ENCODE results near the gene CD52. TPM values are rescaled to one million over a fixed set of nuclear protein-coding genes. Genes with fewer than 3 reads are reported as not detected.

CD52 gene
- total and polyA plus RNA-seq, 4 experiments from 2014 or later, result 1,302 to 12,303 (median 4,992) TPM

DNA sequence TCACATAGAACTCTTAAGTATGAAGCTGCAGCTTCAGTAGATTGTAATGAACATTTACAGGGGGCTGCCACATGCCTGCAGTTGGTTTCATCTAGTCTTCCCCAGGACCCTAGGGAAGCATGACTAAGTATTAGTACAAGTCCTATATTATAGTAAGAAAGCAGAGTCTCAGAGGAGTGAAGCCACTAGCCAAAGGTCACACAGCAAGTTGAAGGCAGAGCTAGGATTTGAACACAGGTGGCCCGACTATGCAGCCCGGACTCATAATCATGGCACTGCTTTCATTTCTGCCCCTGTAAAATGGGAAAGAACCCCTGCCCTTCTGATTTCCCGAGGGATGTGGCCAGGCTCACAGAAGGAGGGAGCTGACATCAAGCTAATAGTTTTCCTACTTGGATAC, 44.6 kb downstream of the CD52 start:
- H3K27me3 ChIP-seq (ENCODE audit: insufficient read depth, low read length), result no peaks in the 10 kb centered on the region
- H3K27ac Mint-ChIP-seq, result peak overlapping the region in 3 of 7 donors; percentile 7 to 70 (median 58)
- no peaks in the 10 kb centered on the region for H3K27me3 Mint-ChIP-seq
- peaks cover 68% of the 10 kb centered on the region for H3K4me1 ChIP-seq (ENCODE audit: insufficient read depth, low read length)
- no peak overlapping the region for H3K27ac ChIP-seq (ENCODE audit: low read depth, low read length)
- no peaks in the 10 kb centered on the region for H3K36me3 Mint-ChIP-seq
- ChIA-PET POLR2A (ENCODE audit: partially characterized antibody) (interaction anchor here (1.0 to 9.3 kb wide), 11 partner anchors 8 to 86 kb away, joined by 3 to 174 read pairs (median 6); partner anchors contain the start of gene ZNF683), CTCF (ENCODE audit: partially characterized antibody) (interaction anchor here (0.7 to 15.0 kb wide), 13 partner anchors 9 to 192 kb away, joined by 3 to 307 read pairs (median 7); partner anchors contain the start of genes CD52, CEP85, SH3BGRL3 and ZNF593)
- intact Hi-C loops (cut with micrococcal nuclease), result loop anchor here (2.0 kb wide), 1 partner anchor 42 kb away; no protein-coding TSS in a partner anchor
- H3K4me3 Mint-ChIP-seq, result peak overlapping the region in 5 of 8 donors; percentile 9 to 84 (median 55)
- no peak overlapping the region for H3K4me3 ChIP-seq (ENCODE audit: low read length in 2 of 2)
- H3K9me3 Mint-ChIP-seq, result peaks cover 0 to 2% (median 0%) of the 10 kb centered on the region in 8 donors
- H3K4me1 Mint-ChIP-seq, result peaks cover 29 to 83% (median 52%) of the 10 kb centered on the region in 4 donors
- H3K9me3 ChIP-seq (ENCODE audit: control insufficient read depth in 1 of 2, low read length in 2 of 2), result no peaks in the 10 kb centered on the region
- DNase-seq, result no peak
- H3K36me3 ChIP-seq (ENCODE audit: insufficient read depth, low read length), result no peaks in the 10 kb centered on the region

DNA sequence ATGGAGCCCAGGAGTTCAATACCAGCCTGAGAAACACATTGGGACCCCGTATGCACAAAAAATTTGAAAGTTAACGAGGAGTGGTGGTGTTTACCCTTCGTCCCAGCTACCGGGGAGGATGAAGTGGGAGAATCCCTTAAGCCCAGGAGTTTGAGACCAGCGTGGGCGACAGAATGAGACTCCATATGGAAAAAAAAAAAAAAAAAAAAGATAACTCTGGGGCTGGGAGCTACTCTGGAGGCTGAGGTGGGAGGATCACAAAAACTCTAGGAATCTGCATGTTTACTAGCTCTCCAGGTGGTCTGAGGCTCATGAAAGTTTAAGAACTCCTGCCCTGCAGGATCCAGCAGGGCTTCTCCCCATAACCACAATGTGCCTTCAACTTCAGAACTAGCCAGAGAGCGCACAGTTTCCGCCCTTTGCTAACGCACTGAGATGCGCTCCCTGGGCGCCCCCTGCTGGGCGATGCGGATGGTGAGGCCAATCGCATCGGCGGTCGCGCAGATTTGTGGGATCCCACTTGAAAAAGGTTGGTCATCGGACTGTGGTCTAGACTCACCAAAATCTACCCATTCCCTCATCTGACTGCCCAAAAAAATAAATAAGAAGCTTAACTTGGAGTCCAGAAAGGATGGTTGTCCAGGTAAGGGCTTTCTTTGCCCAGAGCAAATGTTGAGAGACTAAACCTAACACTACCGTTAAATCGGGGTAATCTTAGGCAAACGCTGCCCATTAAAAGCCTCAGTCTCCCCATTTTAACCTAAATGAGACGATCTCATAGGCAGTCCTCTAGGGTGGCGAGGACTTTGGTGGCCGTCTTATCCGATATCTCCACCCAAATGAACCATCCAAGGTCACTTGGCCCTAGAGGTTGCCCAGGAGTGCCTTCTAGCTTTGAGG, 46.0 kb downstream of the CD52 start:
- Mint-ChIP-seq H3K4me3 (peak overlapping the region in 6 of 8 donors; percentile 54 to 82 (median 64)), H3K27me3 (no peaks in the 10 kb centered on the region), H3K9me3 (peaks cover 0 to 2% (median 0%) of the 10 kb centered on the region in 8 donors), H3K27ac (peak overlapping the region in 6 of 7 donors; percentile 27 to 88 (median 70)), H3K36me3 (no peaks in the 10 kb centered on the region), H3K4me1 (peaks cover 31 to 81% (median 52%) of the 10 kb centered on the region in 4 donors)
- ChIA-PET CTCF (ENCODE audit: partially characterized antibody) (interaction anchor here (0.6 to 15.0 kb wide), 36 partner anchors 10 to 459 kb away, joined by 3 to 307 read pairs (median 7); partner anchors contain the start of genes CD52, CEP85, CRYBG2 and SH3BGRL3), POLR2A (ENCODE audit: partially characterized antibody) (interaction anchor here (0.6 to 9.3 kb wide), 15 partner anchors 8 to 129 kb away, joined by 3 to 174 read pairs (median 4); partner anchors contain the start of genes CD52, SH3BGRL3, UBXN11 and ZNF683)
- Histone ChIP-seq H3K36me3 (ENCODE audit: insufficient read depth, low read length) (no peaks in the 10 kb centered on the region), H3K9me3 (ENCODE audit: control insufficient read depth in 1 of 2, low read length in 2 of 2) (no peaks in the 10 kb centered on the region), H3K27ac (ENCODE audit: low read depth, low read length) (no peak overlapping the region), H3K4me1 (ENCODE audit: insufficient read depth, low read length) (peaks cover 70% of the 10 kb centered on the region), H3K4me3 (ENCODE audit: low read length in 2 of 2) (no peak overlapping the region), H3K27me3 (ENCODE audit: insufficient read depth, low read length) (no peaks in the 10 kb centered on the region)
- intact Hi-C loops (cut with micrococcal nuclease), result loop anchor here (1.0 to 2.0 kb wide), 10 partner anchors 10 to 124 kb away; no protein-coding TSS in a partner anchor
- peak; percentile 78 to 84 (median 79) for DNase-seq

DNA sequence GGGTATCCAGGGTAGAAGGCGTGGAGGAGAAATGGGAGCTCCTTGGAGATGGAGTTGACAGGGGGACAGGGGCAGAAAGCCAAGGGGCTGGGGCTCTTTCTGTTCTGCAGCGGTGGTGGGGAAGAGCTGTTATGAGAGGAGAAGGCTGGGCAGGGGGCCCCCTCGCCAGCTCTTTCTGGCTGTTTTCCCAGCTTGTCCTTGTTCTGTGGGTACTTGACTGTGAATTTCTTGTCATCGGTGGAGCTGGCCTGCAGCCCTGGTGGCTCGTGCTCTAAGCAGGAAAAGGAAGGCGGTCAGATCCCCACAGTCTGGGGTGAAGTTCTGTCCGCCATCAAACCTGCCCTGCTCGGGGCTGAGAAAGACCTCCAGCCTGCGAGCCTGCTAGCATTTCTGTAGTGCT, 47.2 kb downstream of the CD52 start:
- peaks cover 26 to 74% (median 46%) of the 10 kb centered on the region in 4 donors for H3K4me1 Mint-ChIP-seq
- intact Hi-C loops (cut with micrococcal nuclease), result loop anchor here (1.0 kb wide), 1 partner anchor 126 kb away; no protein-coding TSS in a partner anchor

DNA sequence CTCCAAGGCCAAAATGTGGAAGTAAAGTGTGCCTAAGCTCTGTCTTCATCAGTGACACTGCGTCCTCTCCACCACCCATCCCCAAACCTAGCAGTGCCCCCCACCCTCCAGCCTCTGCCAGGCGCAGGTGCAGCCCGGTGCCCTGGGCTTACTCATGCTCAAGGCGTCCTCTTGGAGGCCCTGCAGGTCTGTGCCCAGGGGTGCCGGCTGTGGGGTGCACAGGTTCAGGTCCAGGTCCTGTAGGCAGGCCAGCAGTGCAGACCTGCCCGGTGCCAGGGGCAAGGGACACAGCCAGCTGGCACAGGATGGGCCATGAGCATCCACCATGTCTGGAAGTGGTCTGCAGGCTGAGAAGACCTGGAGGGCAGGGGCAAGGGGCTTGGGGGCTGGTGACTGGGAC, 49.7 kb downstream of the CD52 start:
- Mint-ChIP-seq H3K4me3 (no peak overlapping the region), H3K36me3 (no peaks in the 10 kb centered on the region), H3K9me3 (peaks cover 0 to 6% (median 3%) of the 10 kb centered on the region in 8 donors), H3K27ac (peak overlapping the region in 2 of 7 donors; percentile 52 to 71), H3K4me1 (peaks cover 32 to 74% (median 55%) of the 10 kb centered on the region in 4 donors), H3K27me3 (no peaks in the 10 kb centered on the region)
- no peak for DNase-seq
- ChIA-PET POLR2A (ENCODE audit: partially characterized antibody) (interaction anchor here (0.6 to 1.7 kb wide), 5 partner anchors 11 to 82 kb away, joined by 3 to 6 read pairs (median 3); partner anchors contain the start of gene CD52), CTCF (ENCODE audit: partially characterized antibody) (interaction anchor here (1.8 to 15.0 kb wide), 3 partner anchors 10 to 85 kb away, joined by 5 to 307 read pairs (median 195); partner anchors contain the start of gene SH3BGRL3)
- Histone ChIP-seq H3K27me3 (ENCODE audit: insufficient read depth, low read length) (no peaks in the 10 kb centered on the region), H3K4me1 (ENCODE audit: insufficient read depth, low read length) (peaks cover 70% of the 10 kb centered on the region), H3K4me3 (ENCODE audit: low read length in 2 of 2) (no peak overlapping the region), H3K9me3 (ENCODE audit: control insufficient read depth in 1 of 2, low read length in 2 of 2) (no peaks in the 10 kb centered on the region), H3K27ac (ENCODE audit: low read depth, low read length) (no peak overlapping the region), H3K36me3 (ENCODE audit: insufficient read depth, low read length) (no peaks in the 10 kb centered on the region)
- intact Hi-C loops (cut with micrococcal nuclease), result no loop called here

More for the DNA sequence above, 47.2 kb downstream of the CD52 start:
- no peaks in the 10 kb centered on the region for H3K9me3 Mint-ChIP-seq
- CTCF ChIA-PET (ENCODE audit: partially characterized antibody), result interaction anchor here (0.7 to 15.0 kb wide), 22 partner anchors 11 to 191 kb away, joined by 3 to 307 read pairs (median 12); partner anchors contain the start of genes CD52, CEP85, CRYBG2 and SH3BGRL3
- H3K27me3 ChIP-seq (ENCODE audit: insufficient read depth, low read length), result no peaks in the 10 kb centered on the region
- POLR2A ChIA-PET (ENCODE audit: partially characterized antibody), result interaction anchor here (0.6 to 9.3 kb wide), 13 partner anchors 12 to 238 kb away, joined by 3 to 174 read pairs (median 14); partner anchors contain the start of genes SH3BGRL3, UBXN11, ZNF593 and ZNF683
- H3K27ac ChIP-seq (ENCODE audit: low read depth, low read length), result no peak overlapping the region
- H3K27me3 Mint-ChIP-seq, result no peaks in the 10 kb centered on the region
- no peak overlapping the region for H3K4me3 Mint-ChIP-seq
- no peak for DNase-seq
- peak overlapping the region in 1 of 7 donors; percentile 55 for H3K27ac Mint-ChIP-seq
- no peaks in the 10 kb centered on the region for H3K36me3 ChIP-seq (ENCODE audit: insufficient read depth, low read length)
- peaks cover 67% of the 10 kb centered on the region for H3K4me1 ChIP-seq (ENCODE audit: insufficient read depth, low read length)
- H3K4me3 ChIP-seq (ENCODE audit: low read length in 2 of 2), result no peak overlapping the region
- no peaks in the 10 kb centered on the region for H3K9me3 ChIP-seq (ENCODE audit: control insufficient read depth in 1 of 2, low read length in 2 of 2)
- H3K36me3 Mint-ChIP-seq, result no peaks in the 10 kb centered on the region

DNA sequence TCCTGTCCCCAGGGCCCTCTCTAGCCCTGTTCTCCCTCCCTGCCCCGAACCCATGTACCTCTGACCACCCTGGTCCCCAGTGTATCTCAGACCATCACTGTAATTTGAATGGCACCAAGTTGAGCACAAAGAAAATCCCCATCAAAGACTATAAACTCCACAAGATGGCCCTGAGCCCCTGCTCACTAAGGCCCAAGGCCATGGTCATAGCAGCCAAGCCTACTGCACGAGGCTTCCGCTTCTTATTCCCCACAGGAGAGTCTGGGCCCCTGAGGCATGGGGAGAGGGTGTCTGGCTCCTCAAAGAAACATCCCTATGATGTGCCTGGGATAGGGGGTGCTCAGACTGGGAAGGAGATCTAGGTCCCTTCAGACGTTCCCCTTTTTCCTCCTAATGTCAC, 50.2 kb downstream of the CD52 start:
- H3K4me1 ChIP-seq (ENCODE audit: insufficient read depth, low read length), result peaks cover 71% of the 10 kb centered on the region

DNA sequence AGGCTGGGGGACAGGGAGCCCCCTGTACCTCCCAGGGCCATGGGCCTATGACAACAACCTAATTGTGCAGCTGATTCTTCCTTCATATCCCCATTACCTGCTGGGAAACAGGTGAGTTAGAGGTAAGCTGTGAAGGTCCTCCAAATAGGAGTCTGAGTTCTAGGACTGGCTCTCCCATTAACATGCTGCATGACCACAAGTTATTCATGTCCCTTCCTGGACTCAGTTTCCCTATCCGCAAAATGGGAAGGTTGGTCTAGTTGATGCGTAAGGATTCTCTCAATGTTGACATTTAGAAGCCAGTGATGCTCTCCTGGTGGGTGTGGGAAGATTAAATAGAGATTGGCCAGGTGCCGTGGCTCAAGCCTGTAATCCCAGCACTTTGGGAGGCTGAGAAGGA, 50.7 kb downstream of the CD52 start:
- no peaks in the 10 kb centered on the region for H3K36me3 ChIP-seq (ENCODE audit: insufficient read depth, low read length)
- Mint-ChIP-seq H3K4me1 (peaks cover 38 to 75% (median 56%) of the 10 kb centered on the region in 4 donors), H3K4me3 (no peak overlapping the region), H3K36me3 (no peaks in the 10 kb centered on the region), H3K9me3 (peaks cover 0 to 6% (median 3%) of the 10 kb centered on the region in 8 donors), H3K27ac (peak overlapping the region in 5 of 7 donors; percentile 38 to 68 (median 57)), H3K27me3 (no peaks in the 10 kb centered on the region)
- peaks cover 71% of the 10 kb centered on the region for H3K4me1 ChIP-seq (ENCODE audit: insufficient read depth, low read length)
- no peaks in the 10 kb centered on the region for H3K9me3 ChIP-seq (ENCODE audit: control insufficient read depth in 1 of 2, low read length in 2 of 2)
- no peak overlapping the region for H3K4me3 ChIP-seq (ENCODE audit: low read length in 2 of 2)
- no peak overlapping the region for H3K27ac ChIP-seq (ENCODE audit: low read depth, low read length)
- CTCF ChIA-PET (ENCODE audit: partially characterized antibody), result interaction anchor here (1.0 to 15.0 kb wide), 3 partner anchors 8 to 86 kb away, joined by 3 to 307 read pairs (median 195); partner anchors contain the start of gene SH3BGRL3
- POLR2A ChIA-PET (ENCODE audit: partially characterized antibody), result interaction anchor here (0.9 to 2.8 kb wide), 4 partner anchors 10 to 83 kb away, joined by 3 to 20 read pairs (median 5); no protein-coding TSS in a partner anchor
- DNase-seq, result no peak
- intact Hi-C loops (cut with micrococcal nuclease), result no loop called here
- no peaks in the 10 kb centered on the region for H3K27me3 ChIP-seq (ENCODE audit: insufficient read depth, low read length)

More for the DNA sequence above, 50.2 kb downstream of the CD52 start:
- Mint-ChIP-seq H3K9me3 (peaks cover 0 to 6% (median 3%) of the 10 kb centered on the region in 8 donors), H3K4me1 (peaks cover 35 to 75% (median 57%) of the 10 kb centered on the region in 4 donors), H3K36me3 (no peaks in the 10 kb centered on the region), H3K27me3 (no peaks in the 10 kb centered on the region), H3K27ac (peak overlapping the region in 6 of 7 donors; percentile 22 to 81 (median 53)), H3K4me3 (no peak overlapping the region)
- Histone ChIP-seq H3K36me3 (ENCODE audit: insufficient read depth, low read length) (no peaks in the 10 kb centered on the region), H3K27me3 (ENCODE audit: insufficient read depth, low read length) (no peaks in the 10 kb centered on the region), H3K9me3 (ENCODE audit: control insufficient read depth in 1 of 2, low read length in 2 of 2) (no peaks in the 10 kb centered on the region), H3K4me3 (ENCODE audit: low read length in 2 of 2) (no peak overlapping the region), H3K27ac (ENCODE audit: low read depth, low read length) (no peak overlapping the region)
- no peak for DNase-seq
- intact Hi-C loops (cut with micrococcal nuclease), result no loop called here
- ChIA-PET POLR2A (ENCODE audit: partially characterized antibody) (interaction anchor here (0.8 to 1.7 kb wide), 4 partner anchors 10 to 83 kb away, joined by 3 to 6 read pairs (median 4); no protein-coding TSS in a partner anchor), CTCF (ENCODE audit: partially characterized antibody) (interaction anchor here (1.0 to 15.0 kb wide), 3 partner anchors 9 to 85 kb away, joined by 3 to 307 read pairs (median 195); partner anchors contain the start of gene SH3BGRL3)
